OCI-LY1 (cell line): ENCODE results near the gene AEN.

Experiments used
- H2AFZ ChIP-seq: fragments of 200-600 bp; sonication (generic), shearing (Covaris generic); 2 replicates; pipeline ENCODE4 v1.6.0; 2014; ENCODE audit warnings: antibody characterized with exemption, mild to moderate bottlenecking, low read length
- H3F3A ChIP-seq: fragments of 200-600 bp; sonication (generic), shearing (Covaris generic); 2 replicates; pipeline ENCODE4 v1.6.0; 2014; ENCODE audit warnings: mild to moderate bottlenecking, antibody characterized with exemption, low read length, moderate library complexity; ENCODE audit not compliant: insufficient read depth
- H3K27ac ChIP-seq: fragments of 200-600 bp; sonication (generic); 2 replicates; pipeline ENCODE4 v1.5.1; 2014; ENCODE audit warnings: low read length, mixed run types, mild to moderate bottlenecking, low read depth; ENCODE audit not compliant: poor library complexity, severe bottlenecking
- H3K27me3 ChIP-seq: fragments of 200-600 bp; sonication (generic); 2 replicates; pipeline ENCODE4 v1.6.0; 2014; ENCODE audit warnings: antibody characterized with exemption, mild to moderate bottlenecking, low read length, moderate library complexity; ENCODE audit not compliant: insufficient read depth
- H3K36me3 ChIP-seq: fragments of 200-600 bp; sonication (generic); 2 replicates; pipeline ENCODE4 v1.6.1; 2014; ENCODE audit warnings: mild to moderate bottlenecking, antibody characterized with exemption, low read length, moderate library complexity, mixed read lengths; ENCODE audit not compliant: insufficient read depth
- H3K4me1 ChIP-seq: fragments of 200-600 bp; sonication (generic); 2 replicates; pipeline ENCODE4 v1.5.1; 2014; ENCODE audit warnings: mild to moderate bottlenecking, low read length, moderate library complexity; ENCODE audit not compliant: insufficient read depth, severe bottlenecking
- H3K4me2 ChIP-seq: fragments of 200-600 bp; sonication (generic), shearing (Covaris generic); 2 replicates; pipeline ENCODE4 v1.6.1; 2014; ENCODE audit warnings: low read length
- H3K4me3 ChIP-seq: fragments of 200-600 bp; sonication (generic); 2 replicates; pipeline ENCODE4 v1.5.1; 2014; ENCODE audit warnings: low read length, low read depth, mild to moderate bottlenecking, mixed read lengths; ENCODE audit not compliant: poor library complexity, severe bottlenecking
- H3K79me2 ChIP-seq: fragments of 200-600 bp; shearing (Covaris generic); 2 replicates; pipeline ENCODE4 v1.6.1; 2016; ENCODE audit warnings: mixed run types, low read length, mixed read lengths; ENCODE audit not compliant: insufficient read depth
- H3K9ac ChIP-seq: fragments of 200-600 bp; sonication (generic), shearing (Covaris generic); 2 replicates; pipeline ENCODE4 v1.6.1; 2014; ENCODE audit warnings: mild to moderate bottlenecking, low read length, mixed read lengths
- H3K9me2 ChIP-seq: fragments of 200-600 bp; sonication (generic), shearing (Covaris generic); 2 replicates; pipeline ENCODE4 v1.6.1; 2014; ENCODE audit warnings: low read depth, mild to moderate bottlenecking, low read length, mixed read lengths
- H3K9me3 ChIP-seq: fragments of 200-600 bp; shearing (Covaris generic); 2 replicates; pipeline ENCODE4 v1.6.1; 2014; ENCODE audit warnings: low read length, mixed read lengths
- H4K20me1 ChIP-seq: fragments of 200-600 bp; sonication (generic), shearing (Covaris generic); 2 replicates; pipeline ENCODE4 v1.6.0; 2016; ENCODE audit warnings: mild to moderate bottlenecking, low read length; ENCODE audit not compliant: insufficient read depth
- CTCF ChIP-seq: fragments of 200-600 bp; sonication (generic), shearing (Covaris generic); IDR thresholded peaks from 2 replicates; pipeline ENCODE4 v1.5.1; 2017; ENCODE audit warnings: mild to moderate bottlenecking, antibody characterized with exemption, low read length, moderate library complexity, mixed read lengths
- EZH2 ChIP-seq: fragments of 200-600 bp; sonication (generic), shearing (Covaris generic); IDR thresholded peaks from 2 replicates; pipeline ENCODE4 v1.8.0; 2017; ENCODE audit warnings: borderline replicate concordance, mixed run types, mild to moderate bottlenecking, antibody characterized with exemption, low read length, moderate library complexity, mixed read lengths

The AEN gene

GRCh38 chr15:88606070-88606794, 14.9 kb upstream of the AEN start:
- H3K27me3 ChIP-seq: no peaks in the 10 kb centered on the region; the same call in 1 of the 2 replicates
- H3F3A ChIP-seq: no peaks in the 10 kb centered on the region
- no peaks in the 10 kb centered on the region for H3K79me2 ChIP-seq
- H4K20me1 ChIP-seq: no peaks in the 10 kb centered on the region
- H3K4me1 ChIP-seq: no peaks in the 10 kb centered on the region
- H3K36me3 ChIP-seq: no peaks in the 10 kb centered on the region
- H3K9me2 ChIP-seq: no peaks in the 10 kb centered on the region
- H3K9ac ChIP-seq: no peak overlapping the region
- no peak overlapping the region for H2AFZ ChIP-seq
- H3K4me3 ChIP-seq: no peak overlapping the region
- TF ChIP-seq CTCF: no peak
- no peak for TF ChIP-seq EZH2
- no peak overlapping the region for H3K4me2 ChIP-seq
- no peak overlapping the region for H3K27ac ChIP-seq
- H3K9me3 ChIP-seq: no peaks in the 10 kb centered on the region

- Histone ChIP-seq H3K4me3 (no peak overlapping the region), H3K4me1 (no peaks in the 10 kb centered on the region), H2AFZ (no peak overlapping the region), H3F3A (no peaks in the 10 kb centered on the region), H3K4me2 (no peak overlapping the region), H3K9me3 (no peaks in the 10 kb centered on the region), H4K20me1 (no peaks in the 10 kb centered on the region), H3K9me2 (no peaks in the 10 kb centered on the region), H3K36me3 (no peaks in the 10 kb centered on the region), H3K27me3 (no peaks in the 10 kb centered on the region; the same call in 1 of the 2 replicates), H3K27ac (no peak overlapping the region), H3K79me2 (no peaks in the 10 kb centered on the region), H3K9ac (no peak overlapping the region)
- TF ChIP-seq CTCF (no peak), EZH2 (no peak)
Observed at GRCh38 chr15:88607951-88608350, 13.2 kb upstream of the AEN start.

- no peak overlapping the region for H3K4me3 ChIP-seq
- H3K4me1 ChIP-seq: no peaks in the 10 kb centered on the region
- H3K36me3 ChIP-seq: no peaks in the 10 kb centered on the region
- H3K4me2 ChIP-seq: no peak overlapping the region
- H3K79me2 ChIP-seq: no peaks in the 10 kb centered on the region
- H4K20me1 ChIP-seq: no peaks in the 10 kb centered on the region
- no peaks in the 10 kb centered on the region for H3K9me3 ChIP-seq
- H2AFZ ChIP-seq: no peak overlapping the region
- TF ChIP-seq CTCF: no peak
- no peak for TF ChIP-seq EZH2
- no peaks in the 10 kb centered on the region for H3K9me2 ChIP-seq
- no peak overlapping the region for H3K27ac ChIP-seq
- no peak overlapping the region for H3K9ac ChIP-seq
- H3K27me3 ChIP-seq: no peaks in the 10 kb centered on the region; the same call in 1 of the 2 replicates
- no peaks in the 10 kb centered on the region for H3F3A ChIP-seq
Observed at GRCh38 chr15:88608607-88609181, 12.4 kb upstream of the AEN start.
